NCI-H748 treated with DMSO at 0.1 percent for 48 hours (cell line): ENCODE data around the gene SEPTIN3.
A peak's percentile ranks its signal among the peaks of the same experiment; 100 is the strongest.

Source experiments
- DNase-seq: peaks from one replicate; lab custom pipeline; 2025; lab: John Stamatoyannopoulos, UW

The SEPTIN3 gene, protein sequence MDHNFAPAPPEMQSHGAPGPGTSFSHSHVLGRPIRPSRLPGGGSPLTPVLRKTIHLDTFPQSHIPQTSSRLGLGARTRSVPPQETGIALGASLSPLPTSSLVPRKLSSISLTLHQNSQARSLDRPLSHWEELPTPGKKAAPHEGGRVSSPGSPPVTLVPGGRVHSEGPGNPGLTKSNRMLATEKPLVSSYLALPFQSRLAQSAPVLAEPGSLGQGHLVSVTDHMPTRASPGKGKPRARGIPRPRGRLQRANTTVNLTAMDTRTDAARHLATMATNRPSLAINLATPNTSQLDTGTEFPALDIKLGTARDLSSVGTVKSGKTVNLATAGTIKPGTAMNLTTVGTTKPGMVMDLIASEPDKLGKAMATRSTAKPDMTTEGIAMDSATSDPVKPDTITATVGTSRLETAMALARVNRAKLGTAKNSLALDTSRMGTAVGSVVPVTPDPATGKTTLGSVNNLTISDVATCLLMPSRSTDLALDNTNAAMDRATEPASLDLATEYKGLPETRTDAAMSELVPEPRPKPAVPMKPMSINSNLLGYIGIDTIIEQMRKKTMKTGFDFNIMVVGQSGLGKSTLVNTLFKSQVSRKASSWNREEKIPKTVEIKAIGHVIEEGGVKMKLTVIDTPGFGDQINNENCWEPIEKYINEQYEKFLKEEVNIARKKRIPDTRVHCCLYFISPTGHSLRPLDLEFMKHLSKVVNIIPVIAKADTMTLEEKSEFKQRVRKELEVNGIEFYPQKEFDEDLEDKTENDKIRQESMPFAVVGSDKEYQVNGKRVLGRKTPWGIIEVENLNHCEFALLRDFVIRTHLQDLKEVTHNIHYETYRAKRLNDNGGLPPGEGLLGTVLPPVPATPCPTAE

DNA sequence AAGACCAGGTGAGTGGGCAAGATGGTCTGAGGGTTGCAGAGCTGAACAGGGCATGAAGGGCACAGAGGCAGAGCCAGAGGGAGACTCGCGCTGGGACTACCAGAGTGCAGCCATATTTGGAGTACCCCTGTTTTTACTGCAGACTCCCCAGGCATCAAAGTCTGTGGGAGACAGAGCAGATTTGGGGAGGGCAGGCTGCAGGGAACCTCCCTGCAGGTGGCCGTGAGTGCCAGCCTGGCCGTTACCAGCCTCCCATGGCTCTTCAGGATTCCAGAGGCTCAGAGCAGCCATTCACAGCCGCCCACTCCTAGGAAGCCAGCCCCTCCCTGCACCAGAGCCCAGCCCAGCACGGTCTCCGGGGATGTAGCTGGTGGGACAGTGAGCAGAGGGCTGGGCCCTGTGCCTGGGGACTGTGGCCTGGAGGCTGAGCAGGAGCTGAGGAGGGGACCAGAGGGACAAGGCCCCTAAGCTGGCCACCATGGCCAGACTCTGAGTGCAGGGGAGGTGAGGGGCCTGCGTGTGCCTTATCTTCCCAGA lies at the start of gene SEPTIN3:
Gene SEPTIN3 (plus strand): TSS at position 334 of the 537 bp plus-strand sequence. CDS start 2,050 bp downstream, outside the sequence.
- no peak for DNase-seq

DNA sequence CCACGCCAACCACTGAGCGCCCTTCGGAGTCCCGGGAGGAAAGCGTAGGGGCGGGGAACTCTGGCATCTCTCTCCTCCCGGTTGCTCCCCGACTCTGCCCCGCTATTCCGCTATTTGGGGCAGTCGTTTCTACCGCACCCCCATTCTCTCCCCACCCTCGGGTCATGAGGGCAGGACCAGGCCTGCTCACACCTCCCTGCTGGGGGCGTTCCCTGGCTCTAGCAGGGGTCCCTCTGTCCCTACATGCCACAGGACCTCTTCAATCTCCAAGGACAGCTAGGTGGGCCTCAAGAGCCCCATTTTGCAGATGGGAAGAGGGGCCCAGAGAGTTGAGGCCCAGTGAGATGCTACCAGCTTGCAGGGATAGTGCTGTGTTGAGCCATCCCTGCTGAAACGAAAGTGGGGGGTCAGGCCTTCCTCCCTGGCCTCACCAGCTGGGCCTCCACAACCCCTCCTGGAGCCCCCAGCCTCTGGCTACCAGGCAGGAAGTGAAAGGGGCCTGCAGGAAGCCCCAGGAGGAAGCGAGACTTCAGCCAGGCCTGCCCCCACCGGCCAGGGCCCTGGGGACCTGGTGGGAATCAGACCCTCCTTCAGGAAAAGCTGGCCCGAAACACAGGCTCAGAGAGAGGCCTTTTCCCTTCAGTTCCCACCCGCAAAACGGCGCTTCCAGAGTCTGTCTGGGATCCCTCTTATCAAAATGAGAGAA lies 48.8 kb upstream of the SEPTIN3 start:
- no peak for DNase-seq

DNA sequence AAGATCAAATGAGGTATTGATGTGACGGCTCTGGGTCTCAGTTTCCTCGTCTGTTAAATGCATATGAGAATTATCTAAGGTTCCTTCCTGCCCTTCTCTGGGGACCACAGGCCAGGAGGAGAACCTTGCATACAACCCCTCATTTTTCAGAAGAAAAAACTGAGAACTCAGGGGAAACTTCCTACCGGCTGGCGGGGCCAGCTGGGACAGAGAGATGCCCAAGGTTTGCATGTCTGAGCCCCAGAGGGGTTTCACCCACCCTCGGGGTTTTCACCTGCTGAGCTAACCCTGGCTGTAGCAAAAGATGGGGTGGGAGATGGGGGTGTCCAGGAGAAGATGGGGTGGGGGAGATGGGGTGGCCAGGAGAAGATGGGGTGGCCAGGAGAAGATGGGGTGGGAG lies 46.9 kb upstream of the SEPTIN3 start:
- no peak for DNase-seq

DNA sequence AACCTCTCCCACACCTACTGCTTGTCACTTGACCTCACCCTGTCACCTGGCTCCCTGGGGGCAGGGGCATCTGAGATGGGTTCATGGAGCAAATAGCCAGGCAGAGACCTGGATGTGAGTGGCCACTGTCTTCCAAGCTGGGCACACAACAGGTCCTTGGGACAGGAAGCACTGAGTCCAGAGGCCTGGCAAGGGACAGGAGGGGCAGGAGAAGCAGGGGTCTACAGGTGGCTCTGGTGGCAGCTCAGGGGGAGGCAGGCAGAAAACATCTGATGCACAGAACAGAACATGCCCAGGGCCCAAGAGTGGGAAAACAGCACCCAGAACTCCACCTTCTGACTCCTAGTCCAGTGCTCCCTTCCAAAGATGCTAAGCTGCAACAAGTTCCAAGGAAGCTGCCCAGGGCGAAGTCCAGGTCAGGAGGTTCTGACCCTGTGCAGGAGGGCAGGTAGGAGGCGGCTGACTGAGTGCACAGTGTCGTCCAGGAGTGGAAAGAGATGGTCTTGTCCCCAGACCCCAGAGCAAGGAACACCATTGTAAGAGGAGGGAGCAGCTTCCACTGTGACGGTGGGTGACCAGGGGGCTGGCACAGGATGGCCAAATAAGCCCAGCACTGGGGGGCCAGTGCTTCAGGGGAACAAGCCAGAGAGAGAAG lies 46.2 kb upstream of the SEPTIN3 start:
- DNase-seq = no peak

DNA sequence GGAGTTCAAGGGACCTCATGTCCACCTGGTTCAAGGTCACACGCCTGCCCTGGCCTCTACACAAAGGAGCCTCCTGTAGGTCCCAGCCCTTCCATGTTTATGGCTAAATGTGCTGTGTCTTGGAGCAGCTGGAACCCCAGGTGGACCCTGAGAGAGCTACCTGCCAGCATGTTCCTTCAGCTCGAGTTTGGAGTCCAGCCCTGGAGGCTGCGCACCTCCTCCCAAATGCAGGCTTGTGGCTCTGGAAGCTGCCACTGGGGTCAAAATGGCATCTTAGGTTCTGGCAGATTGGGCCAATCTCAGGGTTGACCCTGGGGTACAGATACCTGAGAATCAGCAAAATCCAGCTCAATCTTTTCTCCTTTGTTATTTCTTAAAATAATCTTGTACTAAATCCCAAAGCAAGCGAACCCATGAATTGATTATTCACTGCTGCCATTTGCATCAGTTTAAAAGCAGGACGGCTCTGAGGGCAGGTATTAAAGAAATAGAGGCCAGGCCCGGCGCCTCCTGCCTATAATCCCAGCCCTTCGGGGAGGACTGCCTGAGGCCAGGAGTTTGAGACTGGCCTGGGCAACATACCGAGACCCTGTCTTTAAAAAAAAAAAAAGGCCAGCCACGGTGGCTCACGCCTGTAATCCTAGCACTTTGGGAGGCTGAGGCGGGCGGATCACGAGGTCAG lies 45.5 kb upstream of the SEPTIN3 start:
- DNase-seq = no peak

DNA sequence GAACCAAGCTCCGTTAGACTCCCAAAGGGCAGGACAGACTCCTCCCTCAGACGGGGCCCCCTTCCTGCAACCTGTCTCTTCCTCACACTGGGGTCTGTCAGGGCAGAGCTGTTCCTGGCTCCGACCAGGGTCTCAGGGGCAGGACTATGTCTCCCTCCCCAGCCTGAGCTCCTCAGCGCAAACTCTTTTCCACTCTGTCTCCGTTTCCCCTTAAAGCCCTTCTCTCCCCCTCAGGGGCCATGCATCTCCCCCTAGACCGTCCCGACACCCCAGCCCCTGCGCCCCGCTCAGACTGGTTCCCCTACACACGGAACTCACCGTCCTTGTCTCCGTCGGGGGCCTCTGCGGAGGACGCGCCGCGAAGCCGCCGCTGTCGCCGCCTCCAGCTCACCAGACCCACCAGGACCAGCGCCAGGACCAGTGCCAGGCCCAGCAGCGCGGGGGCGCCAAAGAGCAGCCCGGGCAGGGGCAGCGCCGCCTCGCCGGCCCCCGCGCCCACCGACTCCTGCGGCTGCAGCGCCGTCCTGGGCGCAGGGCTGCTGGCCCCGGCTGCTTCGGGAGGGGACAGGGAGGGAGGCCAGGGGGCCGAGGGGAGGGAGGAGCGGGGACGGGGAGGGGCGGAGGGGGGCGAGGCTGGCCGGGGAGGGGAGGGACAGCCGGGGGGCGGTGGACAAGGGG lies 43.3 kb upstream of the SEPTIN3 start:
- peak; percentile 27 for DNase-seq

DNA sequence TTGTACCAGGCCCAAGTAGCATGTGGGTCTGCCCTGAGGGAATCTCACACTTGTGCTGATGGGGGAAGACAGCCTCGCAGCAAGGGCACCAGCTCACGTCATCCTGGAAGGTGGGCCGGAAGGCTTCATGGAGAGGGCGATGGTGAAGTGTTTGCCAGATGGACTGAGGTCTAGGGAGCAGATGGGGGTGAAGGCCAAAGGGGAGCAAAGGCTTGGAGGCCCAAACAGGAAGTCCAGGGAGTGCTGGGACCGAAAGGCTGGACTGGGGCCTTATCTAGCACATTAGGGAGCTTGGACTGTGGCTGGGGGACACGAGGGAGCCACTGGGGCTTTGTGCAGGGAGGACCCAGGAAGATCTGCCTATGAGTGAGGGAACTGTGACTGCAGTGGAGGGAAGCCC lies 41.4 kb upstream of the SEPTIN3 start:
- DNase-seq = no peak

DNA sequence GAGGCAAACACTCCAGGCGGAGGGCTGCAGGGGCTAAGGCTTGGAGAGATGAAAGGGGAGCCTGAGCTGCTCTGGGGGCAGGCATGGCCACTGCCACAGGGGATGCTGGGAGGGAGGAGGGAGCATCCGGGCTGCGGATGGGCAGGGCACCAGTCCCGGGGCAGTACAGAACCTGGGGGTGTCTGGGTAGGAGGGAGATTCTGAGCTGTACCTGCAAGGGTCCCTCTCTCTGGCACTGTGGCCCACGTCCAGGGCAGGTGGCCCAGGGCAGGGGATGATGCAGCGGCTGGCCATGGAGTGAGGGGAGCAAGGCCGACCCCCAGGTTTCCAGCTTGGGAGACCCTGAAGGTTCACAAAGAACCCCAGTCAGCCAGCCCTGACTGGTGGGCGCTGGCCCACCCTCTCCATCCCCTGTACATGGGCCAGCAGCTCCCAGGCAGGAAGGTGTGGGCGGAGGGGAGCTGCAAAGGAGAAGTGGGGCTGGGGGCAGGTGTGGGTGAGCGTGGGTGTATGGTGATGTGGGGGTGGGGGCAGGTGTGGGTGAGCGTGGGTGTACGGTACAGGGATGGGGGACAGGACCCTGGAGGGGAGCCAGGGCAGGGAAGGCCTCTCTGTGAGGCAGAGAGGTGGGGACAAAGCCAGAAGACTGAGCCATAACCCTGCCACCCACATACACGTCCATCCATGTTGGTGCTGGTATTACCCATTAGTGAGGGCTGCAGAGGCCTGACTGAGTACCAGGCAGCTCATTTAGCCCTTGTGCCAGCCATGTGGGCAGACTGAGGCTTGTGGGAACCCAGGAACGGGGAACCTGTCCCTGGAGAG lies 40.4 kb upstream of the SEPTIN3 start:
- no peak for DNase-seq

DNA sequence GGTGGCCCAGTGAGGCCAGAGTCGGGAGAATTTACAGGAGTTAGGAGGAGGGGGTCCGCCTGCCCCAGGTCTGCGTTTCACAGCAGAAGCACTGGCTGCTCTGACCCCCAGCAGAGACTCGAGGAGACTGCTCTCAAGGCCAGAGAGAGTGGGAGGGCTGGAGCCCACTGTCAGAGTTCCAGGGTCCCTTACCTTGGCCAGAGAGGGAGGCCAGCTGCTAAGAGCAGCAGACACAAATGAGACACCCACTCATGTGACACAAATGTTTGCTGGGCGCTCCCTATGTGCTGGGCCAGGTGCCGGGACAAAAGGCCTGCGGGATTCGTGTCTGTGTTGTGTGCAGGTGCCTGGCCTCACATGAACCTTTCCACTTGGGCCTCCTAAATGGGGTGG lies 39.8 kb upstream of the SEPTIN3 start:
- no peak for DNase-seq

DNA sequence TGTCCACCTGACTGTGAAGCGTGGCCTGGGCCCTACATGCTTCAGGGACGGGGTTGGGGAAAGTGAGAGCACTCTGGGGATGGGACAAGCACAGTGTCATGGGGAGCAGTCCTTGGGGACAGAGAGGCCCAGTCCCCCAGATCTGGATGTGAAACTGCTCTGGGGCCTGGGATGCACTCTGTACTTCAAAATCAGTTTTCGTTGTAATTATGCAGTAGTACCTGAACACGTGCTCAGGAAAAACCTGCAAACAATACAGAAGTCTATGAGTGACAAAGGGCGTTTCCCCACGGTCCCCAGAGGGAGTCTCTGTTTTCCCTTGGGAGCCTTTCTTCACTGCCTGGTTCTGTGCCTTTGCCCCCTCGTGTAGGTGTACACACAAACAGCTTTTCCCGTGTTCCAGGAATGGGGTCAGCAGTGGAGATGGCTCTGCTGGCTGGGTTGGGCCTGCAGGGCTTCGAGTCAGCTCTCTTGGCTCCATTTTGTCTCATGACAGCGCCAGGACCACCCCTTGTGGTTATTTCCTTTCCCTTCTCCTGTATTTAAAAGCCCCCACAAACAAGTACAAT lies 37.5 kb upstream of the SEPTIN3 start:
- no peak for DNase-seq

DNA sequence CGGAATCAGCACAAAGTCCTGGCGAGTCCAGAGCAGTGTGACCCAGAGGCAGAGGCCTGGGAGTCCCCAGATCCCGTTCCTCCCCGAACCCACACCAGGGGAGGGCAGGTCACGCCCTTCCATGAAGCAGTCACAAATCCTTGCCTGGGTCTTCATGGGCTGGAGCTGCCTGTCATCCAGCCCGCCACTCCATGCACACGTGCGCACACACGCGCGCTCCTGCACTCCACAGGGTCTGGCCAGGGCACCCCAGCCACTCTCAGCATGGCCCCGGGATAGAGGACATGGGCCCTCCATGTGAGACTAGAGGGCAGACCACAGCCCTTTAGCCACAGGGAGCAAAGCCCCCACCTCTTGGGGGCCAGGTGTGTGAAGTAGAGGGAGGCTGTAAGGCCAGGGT lies 36.9 kb upstream of the SEPTIN3 start:
- DNase-seq = no peak

DNA sequence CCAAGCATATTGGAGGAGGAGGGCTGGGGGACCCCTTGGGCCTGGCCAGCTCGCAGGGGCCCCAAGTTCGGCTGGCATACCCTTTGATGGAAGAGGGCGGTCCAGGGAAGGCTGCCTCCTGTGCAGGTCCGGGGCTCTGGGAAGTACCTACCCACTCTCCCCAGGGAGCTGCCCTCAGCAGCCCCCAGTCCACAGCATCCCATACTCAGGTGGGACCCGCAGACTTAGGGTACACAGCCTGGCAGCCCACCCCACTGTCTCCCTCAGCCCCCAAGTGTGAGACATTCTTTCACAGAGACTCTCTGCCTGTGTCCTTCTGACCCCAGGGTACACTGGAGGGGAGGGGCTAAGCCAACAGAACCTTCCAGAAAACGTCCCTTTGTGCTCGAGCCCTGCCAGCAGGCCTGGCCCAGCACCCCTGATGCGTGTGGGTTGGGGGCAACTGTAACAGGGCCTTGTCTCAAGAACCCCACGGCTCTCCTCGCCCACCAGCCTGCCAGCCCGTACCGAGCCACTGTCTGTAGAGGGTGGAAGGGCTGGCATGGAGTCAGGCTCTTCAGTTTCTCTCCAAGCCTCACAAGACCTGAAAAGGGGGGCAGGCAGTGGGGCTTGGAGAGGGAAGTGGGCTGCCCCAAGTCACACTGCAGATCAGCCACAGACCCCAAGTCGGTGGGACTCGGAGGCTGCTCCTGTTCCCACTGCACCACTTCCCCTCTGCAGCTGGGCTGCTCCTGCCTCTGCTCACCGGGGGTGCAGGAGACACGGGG lies 35.6 kb upstream of the SEPTIN3 start:
- no peak for DNase-seq

DNA sequence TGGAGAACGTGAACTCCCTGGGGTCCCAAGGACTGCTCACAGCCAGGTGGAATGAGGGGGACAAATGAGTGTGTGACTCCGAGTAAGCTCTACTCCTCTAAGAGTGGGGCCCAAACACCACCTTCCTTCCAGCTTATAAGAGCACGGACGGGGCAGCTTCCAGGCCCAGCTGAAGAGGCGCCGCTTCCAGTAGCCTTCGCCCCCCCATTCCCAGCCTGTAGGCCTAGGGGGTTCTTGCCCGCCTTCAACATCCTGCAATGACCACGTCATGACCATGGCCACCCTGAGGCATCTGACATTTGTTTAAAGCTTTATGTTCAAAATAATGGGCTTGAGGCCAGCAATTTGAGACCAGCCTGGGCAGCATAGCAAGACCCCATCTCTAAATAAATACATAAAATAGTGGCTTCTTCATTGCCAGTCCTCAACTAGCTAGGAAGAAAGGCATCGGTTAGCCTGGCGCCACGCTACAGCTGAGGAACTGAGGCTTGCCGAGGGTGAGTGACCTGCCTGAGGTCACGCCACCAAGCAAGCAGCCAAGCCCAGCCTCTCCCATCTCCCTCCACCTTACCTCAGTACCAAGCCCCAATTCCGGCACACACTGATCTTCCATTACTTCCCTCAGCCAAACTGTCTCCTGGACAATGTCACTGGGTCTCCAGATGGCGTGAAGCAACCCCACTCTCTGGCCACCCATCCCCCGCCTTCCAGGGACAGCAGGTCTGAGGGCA lies 34.8 kb upstream of the SEPTIN3 start:
- DNase-seq = no peak

DNA sequence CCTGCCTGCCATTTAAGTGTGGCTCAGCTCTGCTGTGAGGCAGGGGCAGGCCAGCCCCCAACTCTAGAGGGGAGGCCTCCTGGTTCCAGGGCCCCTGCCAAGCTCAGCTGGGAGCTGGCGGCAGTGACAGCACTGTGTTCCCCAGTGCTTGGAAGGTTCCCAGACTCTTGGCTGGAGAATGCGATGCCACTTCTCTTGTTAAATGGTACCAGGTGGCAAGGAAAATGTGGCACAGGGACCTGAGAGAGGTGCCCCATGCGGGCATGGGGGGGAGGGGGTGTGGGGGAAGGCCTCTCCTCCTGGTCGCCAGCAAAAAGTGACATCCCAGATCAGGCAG lies 34.3 kb upstream of the SEPTIN3 start:
- DNase-seq = no peak

DNA sequence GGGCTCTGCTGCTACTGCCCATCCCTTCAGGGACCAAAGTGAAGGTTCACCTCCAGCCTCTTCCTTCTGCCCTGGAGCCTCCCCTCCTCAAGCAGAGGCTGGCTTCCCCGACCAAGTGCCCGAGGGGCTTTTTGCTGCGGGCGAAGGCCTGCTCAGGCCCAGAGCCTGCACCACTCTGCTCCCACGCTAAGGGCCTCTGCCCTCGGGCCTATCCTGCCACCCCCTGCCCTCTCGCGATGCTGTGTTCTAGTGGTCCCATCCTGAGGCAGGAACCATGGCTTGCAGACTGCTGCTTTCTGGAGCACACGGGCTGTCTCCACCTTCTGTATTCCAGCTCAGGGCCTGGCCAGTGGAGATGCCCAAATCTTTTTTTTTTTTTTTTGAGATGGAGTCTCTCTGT lies 33.7 kb upstream of the SEPTIN3 start:
- no peak for DNase-seq

DNA sequence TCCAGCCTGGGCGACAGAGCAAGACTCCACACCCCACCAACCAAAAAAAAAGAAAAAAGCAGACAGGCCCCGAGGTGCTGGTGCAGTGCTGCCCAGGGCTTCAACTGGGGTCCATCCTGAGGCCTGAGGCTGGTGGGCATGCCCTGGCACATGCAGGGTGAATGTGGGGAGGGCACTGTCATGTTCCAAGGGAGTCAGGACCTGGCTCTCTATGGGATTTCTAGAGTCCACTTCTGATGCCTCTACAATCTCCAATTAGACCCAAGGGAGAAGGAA lies 32.4 kb upstream of the SEPTIN3 start:
- DNase-seq = no peak

DNA sequence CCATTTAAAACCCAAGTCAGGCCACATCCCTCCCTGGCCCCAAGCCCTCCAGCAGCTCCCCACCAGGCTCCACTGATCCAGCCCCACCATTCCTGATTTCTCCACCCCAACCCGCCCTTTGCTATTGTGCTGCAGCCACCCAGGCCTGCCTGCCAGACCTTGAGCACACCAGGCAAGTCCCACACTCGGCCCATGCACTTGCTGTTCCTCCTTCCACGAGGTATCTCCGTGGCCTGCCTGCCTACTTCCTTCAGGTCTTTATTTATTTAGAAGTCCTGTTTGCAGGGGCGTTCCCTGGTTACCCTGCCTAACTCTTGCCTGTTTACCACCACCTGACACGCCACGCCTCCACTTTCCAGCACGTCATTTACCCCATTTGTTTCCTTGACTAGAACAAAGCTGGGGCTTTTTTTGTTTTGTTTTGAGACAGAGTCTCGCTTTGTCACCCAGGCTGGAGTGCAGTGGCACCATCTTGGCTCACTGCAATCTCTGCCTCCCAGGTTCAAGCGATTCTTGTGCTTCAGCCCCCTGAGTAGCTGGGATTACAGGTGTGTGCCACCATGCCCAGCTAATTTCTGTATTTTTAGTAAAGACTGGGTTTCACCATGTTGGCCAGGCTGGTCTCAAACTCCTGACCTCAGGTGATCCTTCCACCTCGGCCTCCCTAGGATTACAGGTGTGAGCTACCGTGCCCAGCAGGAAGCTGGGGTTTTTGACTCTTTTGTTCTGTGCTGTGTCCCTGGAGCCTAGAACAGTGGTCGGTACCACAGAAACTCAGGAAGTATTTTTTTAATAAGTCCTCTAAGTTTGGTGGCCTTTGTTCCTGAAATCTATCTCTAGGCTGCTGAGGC lies 29.0 kb upstream of the SEPTIN3 start:
- no peak for DNase-seq
